B cell (primary cell): ENCODE results near the gene SCYL3. TPM values are rescaled to one million over a fixed set of nuclear protein-coding genes. Genes with fewer than 3 reads are reported as not detected.

ENCODE experiments used
- ATAC-seq: fragments of 200-7000 bp; cut with Tn5 transposase; one replicate; pipeline ENCODE4 v1.10.0; 2021; ENCODE audit warnings: low read depth, mild to moderate bottlenecking, moderate number of reproducible peaks, moderate library complexity
- CTCF ChIA-PET: fragments of 350-600 bp; sonication (Branson Sonifier 250); formaldehyde crosslinking; loops from one replicate; lab custom pipeline; 2021; ENCODE audit warnings: antibody characterized with exemption, inconsistent platforms; lab: Charles Lee
- POLR2A ChIA-PET: fragments of 350-600 bp; sonication (Branson Sonifier 250); formaldehyde crosslinking; loops from one replicate; lab custom pipeline; 2021; ENCODE audit warnings: antibody characterized with exemption; lab: Charles Lee
- DNase-seq: peaks from one replicate; pipeline ENCODE4 v3.0.0; 2013
- H2AFZ ChIP-seq: 2 replicates; pipeline ENCODE4 v1.6.1; 2012; ENCODE audit warnings: mild to moderate bottlenecking, low read depth, low read length; ENCODE audit not compliant: insufficient read depth, poor library complexity, severe bottlenecking
- H3K27ac ChIP-seq, 2 donors: 1 replicate in 1 of 2; 2 replicates in 1 of 2; pipeline ENCODE4 v1.5.1; 2012 to 2013; ENCODE audit warnings: low read length in 2 of 2, mild to moderate bottlenecking in 2 of 2, moderate library complexity in 1 of 2
- H3K27me3 ChIP-seq, 4 experiments: fragments of 200-600 bp in 1 of 4; sonication (generic) in 1 of 4; replicated peaks in 1 of 4; 1 replicate in 2 of 4; 2 replicates in 2 of 4; pipeline versions ENCODE4 v1.6.1 to v1.7.0; 2013 to 2016; ENCODE audit warnings: low read length in 3 of 4, mild to moderate bottlenecking in 2 of 4, mixed read lengths in 1 of 4, moderate library complexity in 1 of 4; ENCODE audit not compliant: insufficient read depth in 4 of 4, control insufficient read depth in 3 of 4; ENCODE audit errors: control extremely low read depth in 1 of 4
- H3K36me3 ChIP-seq, 2 experiments: replicated peaks in 1 of 2; 1 replicate in 1 of 2; 2 replicates in 1 of 2; pipeline versions ENCODE4 v1.6.1 to v1.7.1; 2013; ENCODE audit warnings: low read length in 1 of 2; ENCODE audit not compliant: insufficient read depth in 2 of 2, control insufficient read depth in 1 of 2; ENCODE audit errors: control extremely low read depth in 1 of 2, extremely low read depth in 1 of 2
- H3K4me1 ChIP-seq, 2 donors: fragments of 200-600 bp in 1 of 2; sonication (generic) in 1 of 2; 1 replicate in 1 of 2; 2 replicates in 1 of 2; pipeline versions ENCODE4 v1.5.1 to v1.6.1; 2013 to 2017; ENCODE audit warnings: low read length in 2 of 2; ENCODE audit not compliant: control insufficient read depth in 2 of 2, insufficient read depth in 2 of 2
- H3K4me2 ChIP-seq: replicated peaks from 2 replicates; pipeline ENCODE3; 2012; ENCODE audit warnings: mild to moderate bottlenecking, low read depth, low read length; ENCODE audit not compliant: poor library complexity, severe bottlenecking
- H3K4me3 ChIP-seq, 5 experiments: fragments of 200-600 bp in 1 of 5; sonication (generic) in 1 of 5; 1 replicate in 3 of 5; 2 replicates in 2 of 5; pipeline versions ENCODE4 v1.5.1 to v1.7.0; 2011 to 2016; ENCODE audit warnings: low read length in 4 of 5, mild to moderate bottlenecking in 4 of 5, low read depth in 2 of 5, control low read depth in 1 of 5, moderate library complexity in 1 of 5; ENCODE audit not compliant: insufficient read depth in 1 of 5; ENCODE audit errors: control extremely low read depth in 1 of 5, extremely low read depth in 1 of 5
- H3K79me2 ChIP-seq: fragments of 200-600 bp; sonication (generic); one replicate; pipeline ENCODE4 v1.6.0; 2016; ENCODE audit warnings: low read length; ENCODE audit not compliant: control insufficient read depth, insufficient read depth
- H3K9ac ChIP-seq: fragments of 200-600 bp; sonication (generic); 2 replicates; pipeline ENCODE4 v1.6.1; 2017; ENCODE audit warnings: mild to moderate bottlenecking, low read length, moderate library complexity
- H3K9me3 ChIP-seq, 3 donors: one replicate each; pipeline versions ENCODE4 v1.6.1 to v1.7.1; 2013; ENCODE audit warnings: low read length in 2 of 3; ENCODE audit not compliant: control insufficient read depth in 2 of 3, insufficient read depth in 1 of 3; ENCODE audit errors: control extremely low read depth in 1 of 3
- H4K20me1 ChIP-seq: 2 replicates; pipeline ENCODE4 v1.6.0; 2012; ENCODE audit warnings: mild to moderate bottlenecking, low read length; ENCODE audit not compliant: insufficient read depth, control insufficient read depth, poor library complexity, severe bottlenecking
- H3K27ac Mint-ChIP-seq: one replicate; pipeline ENCODE4 v1.8.0; 2021; ENCODE audit warnings: mixed read lengths
- H3K27me3 Mint-ChIP-seq: one replicate; pipeline ENCODE4 v1.8.0; 2021; ENCODE audit warnings: mixed read lengths
- H3K4me1 Mint-ChIP-seq: one replicate; pipeline ENCODE4 v1.8.0; 2021; ENCODE audit warnings: mixed read lengths
- H3K4me3 Mint-ChIP-seq: one replicate; pipeline ENCODE4 v1.8.0; 2021; ENCODE audit warnings: mixed read lengths
- H3K9me3 Mint-ChIP-seq: one replicate; pipeline ENCODE4 v1.8.0; 2022; ENCODE audit warnings: mixed read lengths; ENCODE audit not compliant: insufficient read depth
- EZH2 ChIP-seq: IDR thresholded peaks from 2 replicates; pipeline ENCODE4 v1.6.1; 2012; ENCODE audit warnings: borderline replicate concordance, low read depth, mild to moderate bottlenecking, moderate library complexity, low read length; ENCODE audit not compliant: insufficient read depth, poor library complexity, severe bottlenecking
- WGBS: methylation state at CpG from one replicate; pipeline ENCODE4 v1.1.5; 2013; ENCODE audit warnings: missing lambda C conversion rate; ENCODE audit not compliant: insufficient coverage; 5-methylcytosine and 5-hydroxymethylcytosine counted together
- intact Hi-C: fragments of 100-400 bp; cut with micrococcal nuclease; formaldehyde crosslinking; loops from one replicate; pipeline ENCODE4 v1.10.0; 2022
- polyA plus RNA-seq: library from polyadenylated mRNA; depleted of rRNA; stranded (reverse); fragments of >200 nt; gene quantifications from 2 replicates; pipeline ENCODE4 v1.2.3, GENCODE V29; 2012
- total RNA-seq, 2 donors: library from RNA; stranded (reverse); fragments of 120-200 nt in 1 of 2; gene quantifications; 1 replicate in 1 of 2; 2 replicates in 1 of 2; pipeline versions ENCODE4 v1.2.3 to v1.2.4, GENCODE V29; 2013 to 2022
- TF ChIP-seq, protein P1 (sequence below): fragments of 200-600 bp; IDR thresholded peaks from one replicate; pipeline ENCODE4 v1.8.0; 2022; ENCODE audit warnings: antibody characterized with exemption, mild to moderate bottlenecking

The SCYL3 gene
- total and polyA plus RNA-seq, 2 donors (not counting 1 experiment from before 2014, with no cell fraction given), result 14.2 to 18.4 TPM

DNA sequence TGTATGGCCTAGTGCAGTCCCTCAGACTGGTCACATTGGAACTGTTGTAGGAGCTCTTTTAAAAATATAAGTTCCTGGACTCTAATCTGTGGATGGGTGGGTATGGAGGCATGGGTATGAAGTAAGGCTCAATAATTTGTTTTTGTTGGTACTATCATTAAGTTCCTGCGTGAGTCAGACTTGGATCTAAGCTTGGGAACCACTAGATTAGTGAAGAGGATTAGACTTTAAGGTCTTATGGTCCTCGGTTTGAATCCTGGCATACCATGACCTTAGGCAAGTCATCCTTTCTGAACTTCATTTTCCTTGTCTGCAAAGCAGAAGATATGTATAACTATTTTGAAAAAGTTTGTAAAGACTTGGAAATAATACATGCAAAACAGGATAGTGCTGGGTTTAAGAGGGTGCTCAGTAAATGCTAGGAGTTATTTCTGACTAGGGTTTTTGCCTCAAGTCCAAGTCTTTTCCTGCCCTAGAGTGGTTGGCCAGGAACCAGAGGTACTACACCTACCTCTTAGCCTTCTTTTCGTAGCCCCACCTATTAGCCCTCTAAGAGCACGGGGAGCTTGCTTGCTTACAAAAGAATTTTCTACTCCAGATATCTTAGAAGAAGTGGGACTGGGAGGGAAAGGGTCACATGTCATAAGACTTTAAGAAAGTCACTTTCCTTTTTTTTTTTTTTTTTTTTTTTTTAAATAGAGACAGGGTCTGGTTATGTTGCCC is 60.4 kb downstream of the SCYL3 start:
- Histone ChIP-seq H3K36me3 (peaks cover 5 to 27% of the 10 kb centered on the region in 2 experiments), H3K79me2 (no peaks in the 10 kb centered on the region), H3K4me3 (no peak overlapping the region), H3K9me3 (no peaks in the 10 kb centered on the region), H3K27ac (no peak overlapping the region), H4K20me1 (no peaks in the 10 kb centered on the region), H2AFZ (no peak overlapping the region), H3K9ac (no peak overlapping the region), H3K27me3 (no peaks in the 10 kb centered on the region), H3K4me2 (no peak overlapping the region), H3K4me1 (no peaks in the 10 kb centered on the region)
- no peak for DNase-seq
- Mint-ChIP-seq H3K4me3 (no peak overlapping the region), H3K27me3 (no peaks in the 10 kb centered on the region), H3K4me1 (peaks cover 4% of the 10 kb centered on the region), H3K27ac (no peak overlapping the region), H3K9me3 (no peaks in the 10 kb centered on the region)
- ChIA-PET POLR2A (no interaction called here), CTCF (interaction anchor here (0.7 kb wide), 1 partner anchor 19 kb away, joined by 4 read pairs; no protein-coding TSS in a partner anchor)
- TF ChIP-seq, protein P1, sequence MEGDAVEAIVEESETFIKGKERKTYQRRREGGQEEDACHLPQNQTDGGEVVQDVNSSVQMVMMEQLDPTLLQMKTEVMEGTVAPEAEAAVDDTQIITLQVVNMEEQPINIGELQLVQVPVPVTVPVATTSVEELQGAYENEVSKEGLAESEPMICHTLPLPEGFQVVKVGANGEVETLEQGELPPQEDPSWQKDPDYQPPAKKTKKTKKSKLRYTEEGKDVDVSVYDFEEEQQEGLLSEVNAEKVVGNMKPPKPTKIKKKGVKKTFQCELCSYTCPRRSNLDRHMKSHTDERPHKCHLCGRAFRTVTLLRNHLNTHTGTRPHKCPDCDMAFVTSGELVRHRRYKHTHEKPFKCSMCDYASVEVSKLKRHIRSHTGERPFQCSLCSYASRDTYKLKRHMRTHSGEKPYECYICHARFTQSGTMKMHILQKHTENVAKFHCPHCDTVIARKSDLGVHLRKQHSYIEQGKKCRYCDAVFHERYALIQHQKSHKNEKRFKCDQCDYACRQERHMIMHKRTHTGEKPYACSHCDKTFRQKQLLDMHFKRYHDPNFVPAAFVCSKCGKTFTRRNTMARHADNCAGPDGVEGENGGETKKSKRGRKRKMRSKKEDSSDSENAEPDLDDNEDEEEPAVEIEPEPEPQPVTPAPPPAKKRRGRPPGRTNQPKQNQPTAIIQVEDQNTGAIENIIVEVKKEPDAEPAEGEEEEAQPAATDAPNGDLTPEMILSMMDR, result no peak
- no peak for TF ChIP-seq EZH2
- intact Hi-C loops, result no loop called here
- 100% methylated on average over 1 of the region's 4 CpGs for WGBS
- no peak for ATAC-seq

DNA sequence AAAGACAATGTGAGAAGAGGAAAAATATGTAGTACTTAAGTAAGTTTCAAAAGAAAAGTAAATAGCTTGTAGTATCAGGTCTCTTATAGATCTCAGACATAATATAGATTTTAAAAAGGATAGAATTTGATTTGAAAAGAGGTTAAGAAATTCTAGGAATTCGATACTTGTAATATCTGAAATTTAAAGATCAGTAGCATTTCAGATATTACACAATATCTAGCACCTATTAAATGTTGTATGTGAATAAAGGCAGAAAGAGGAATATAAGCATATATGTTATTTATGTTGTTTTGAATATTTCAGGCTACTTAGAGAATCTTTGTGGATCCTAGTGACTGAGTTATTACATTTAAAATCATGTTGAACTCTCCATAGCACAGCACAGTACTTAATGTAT is 64.0 kb downstream of the SCYL3 start:
- H3K4me1 Mint-ChIP-seq, result peaks cover under 1% of the 10 kb centered on the region
- H3K4me3 ChIP-seq, result no peak overlapping the region
- ChIA-PET POLR2A (no interaction called here), CTCF (no interaction called here)
- no peaks in the 10 kb centered on the region for H3K9me3 ChIP-seq
- H3K36me3 ChIP-seq, result peaks cover 5 to 25% of the 10 kb centered on the region in 2 experiments
- no peaks in the 10 kb centered on the region for H4K20me1 ChIP-seq
- no peak overlapping the region for H3K27ac ChIP-seq
- H3K9me3 Mint-ChIP-seq, result no peaks in the 10 kb centered on the region
- no peak for DNase-seq
- TF ChIP-seq, protein P1, result no peak
- TF ChIP-seq EZH2, result no peak
- no peak overlapping the region for H3K27ac Mint-ChIP-seq
- H3K4me3 Mint-ChIP-seq, result no peak overlapping the region
- no peaks in the 10 kb centered on the region for H3K27me3 ChIP-seq
- H3K79me2 ChIP-seq, result no peaks in the 10 kb centered on the region
- no CpG with 5 or more reads among the region's 1 CpG for WGBS
- no peaks in the 10 kb centered on the region for H3K27me3 Mint-ChIP-seq
- no peak overlapping the region for H3K9ac ChIP-seq
- intact Hi-C loops, result no loop called here
- no peak for ATAC-seq
- no peak overlapping the region for H3K4me2 ChIP-seq
- H2AFZ ChIP-seq, result no peak overlapping the region
- H3K4me1 ChIP-seq, result no peaks in the 10 kb centered on the region
